Measurements from ENCODE around the gene CIZ1. TPM values are rescaled to one million over a fixed set of nuclear protein-coding genes. Genes with fewer than 3 reads are reported as not detected.

Gene CIZ1
- total RNA-seq, 1 donor from 2014 or later: 170 TPM

DNA sequence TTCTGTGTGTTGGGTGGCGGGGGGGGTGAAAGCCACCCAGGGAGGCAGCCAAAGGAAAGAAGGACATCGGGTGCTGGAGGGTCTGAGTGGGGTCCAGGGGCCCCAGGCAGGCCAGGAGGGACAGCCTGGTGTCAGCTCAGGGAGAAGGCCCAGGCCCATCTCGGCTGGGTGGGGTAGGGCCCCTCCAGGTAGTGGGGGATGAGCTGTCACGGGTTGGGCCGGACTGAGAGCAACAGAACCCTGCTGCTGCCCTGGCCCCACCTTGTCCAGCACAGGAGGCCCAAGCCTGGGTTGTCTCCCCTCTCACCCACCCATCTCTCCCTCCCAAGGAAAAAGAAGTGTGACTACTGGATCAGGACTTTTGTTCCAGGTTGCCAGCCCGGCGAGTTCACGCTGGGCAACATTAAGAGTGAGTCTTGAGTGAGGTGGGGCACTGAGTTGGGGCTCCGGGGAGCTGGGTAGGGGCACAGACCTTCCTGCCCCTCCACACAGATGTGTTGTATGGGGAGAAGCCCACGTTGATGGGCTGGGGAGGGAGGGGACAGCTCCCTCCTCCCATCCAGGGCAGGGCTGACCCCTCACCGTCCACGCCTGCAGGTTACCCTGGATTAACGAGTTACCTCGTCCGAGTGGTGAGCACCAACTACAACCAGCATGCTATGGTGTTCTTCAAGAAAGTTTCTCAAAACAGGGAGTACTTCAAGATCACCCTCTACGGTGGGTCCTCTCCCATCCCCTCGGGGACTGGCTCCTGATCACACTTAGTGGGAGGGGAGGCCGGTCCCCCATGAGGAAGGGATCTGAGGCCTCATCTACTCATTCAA is 39.9 kb downstream of the CIZ1 start:
- DNase-seq (ENCODE audit: extremely low spot score, unreplicated experiment): no peak
- H3K9me3 Mint-ChIP-seq (ENCODE audit: unreplicated experiment): no peaks in the 10 kb centered on the region
- no peak overlapping the region for H3K4me3 Mint-ChIP-seq (ENCODE audit: unreplicated experiment)
- peaks cover 8% of the 10 kb centered on the region for H3K4me1 Mint-ChIP-seq (ENCODE audit: unreplicated experiment)
- TF ChIP-seq, protein P1, sequence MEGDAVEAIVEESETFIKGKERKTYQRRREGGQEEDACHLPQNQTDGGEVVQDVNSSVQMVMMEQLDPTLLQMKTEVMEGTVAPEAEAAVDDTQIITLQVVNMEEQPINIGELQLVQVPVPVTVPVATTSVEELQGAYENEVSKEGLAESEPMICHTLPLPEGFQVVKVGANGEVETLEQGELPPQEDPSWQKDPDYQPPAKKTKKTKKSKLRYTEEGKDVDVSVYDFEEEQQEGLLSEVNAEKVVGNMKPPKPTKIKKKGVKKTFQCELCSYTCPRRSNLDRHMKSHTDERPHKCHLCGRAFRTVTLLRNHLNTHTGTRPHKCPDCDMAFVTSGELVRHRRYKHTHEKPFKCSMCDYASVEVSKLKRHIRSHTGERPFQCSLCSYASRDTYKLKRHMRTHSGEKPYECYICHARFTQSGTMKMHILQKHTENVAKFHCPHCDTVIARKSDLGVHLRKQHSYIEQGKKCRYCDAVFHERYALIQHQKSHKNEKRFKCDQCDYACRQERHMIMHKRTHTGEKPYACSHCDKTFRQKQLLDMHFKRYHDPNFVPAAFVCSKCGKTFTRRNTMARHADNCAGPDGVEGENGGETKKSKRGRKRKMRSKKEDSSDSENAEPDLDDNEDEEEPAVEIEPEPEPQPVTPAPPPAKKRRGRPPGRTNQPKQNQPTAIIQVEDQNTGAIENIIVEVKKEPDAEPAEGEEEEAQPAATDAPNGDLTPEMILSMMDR (IDR thresholded peaks at IDR 0.05): no peak
- no peak overlapping the region for H3K27ac Mint-ChIP-seq (ENCODE audit: unreplicated experiment)
- no peaks in the 10 kb centered on the region for H3K36me3 Mint-ChIP-seq (ENCODE audit: unreplicated experiment)
- H3K27me3 Mint-ChIP-seq (ENCODE audit: unreplicated experiment): no peaks in the 10 kb centered on the region

GRCh38 chr9:128150594-128151308 is 40.6 kb downstream of the CIZ1 start:
- Mint-ChIP-seq H3K4me3 (ENCODE audit: unreplicated experiment) (no peak overlapping the region), H3K27me3 (ENCODE audit: unreplicated experiment) (no peaks in the 10 kb centered on the region), H3K36me3 (ENCODE audit: unreplicated experiment) (no peaks in the 10 kb centered on the region), H3K27ac (ENCODE audit: unreplicated experiment) (no peak overlapping the region), H3K4me1 (ENCODE audit: unreplicated experiment) (peaks cover 8% of the 10 kb centered on the region), H3K9me3 (ENCODE audit: unreplicated experiment) (no peaks in the 10 kb centered on the region)
- TF ChIP-seq, protein P1 (IDR thresholded peaks at IDR 0.05): peak; percentile 9
- DNase-seq (ENCODE audit: extremely low spot score, unreplicated experiment): no peak

- DNase-seq (ENCODE audit: extremely low spot score, unreplicated experiment): no peak
- Mint-ChIP-seq H3K27ac (ENCODE audit: unreplicated experiment) (no peak overlapping the region), H3K27me3 (ENCODE audit: unreplicated experiment) (no peaks in the 10 kb centered on the region)
Observed at GRCh38 chr9:128149951-128150593, 41.3 kb downstream of the CIZ1 start.

GRCh38 chr9:128149001-128149701 is 42.2 kb downstream of the CIZ1 start, which contains the start of gene LCN2:
Gene LCN2 (plus strand): TSS chr9:128149453. CDS start chr9:128149526, 73 bp downstream.
- TF ChIP-seq, protein P1 (IDR thresholded peaks at IDR 0.05): no peak
- H3K4me3 Mint-ChIP-seq (ENCODE audit: unreplicated experiment): no peak within 1 kb of the TSS
- H3K9me3 Mint-ChIP-seq (ENCODE audit: unreplicated experiment): no peaks in the 10 kb centered on the region
- no peaks in the 10 kb centered on the region for H3K36me3 Mint-ChIP-seq (ENCODE audit: unreplicated experiment)
- no peak within 1 kb of the TSS for H3K27ac Mint-ChIP-seq (ENCODE audit: unreplicated experiment)
- H3K27me3 Mint-ChIP-seq (ENCODE audit: unreplicated experiment): no peaks in the 10 kb centered on the region
- no peak for DNase-seq (ENCODE audit: extremely low spot score, unreplicated experiment)
- H3K4me1 Mint-ChIP-seq (ENCODE audit: unreplicated experiment): peaks cover 8% of the 10 kb centered on the region

More at GRCh38 chr9:128149951-128150593, 41.3 kb downstream of the CIZ1 start:
- TF ChIP-seq, protein P1 (IDR thresholded peaks at IDR 0.05): no peak
- no peaks in the 10 kb centered on the region for H3K36me3 Mint-ChIP-seq (ENCODE audit: unreplicated experiment)
- H3K9me3 Mint-ChIP-seq (ENCODE audit: unreplicated experiment): no peaks in the 10 kb centered on the region
- H3K4me3 Mint-ChIP-seq (ENCODE audit: unreplicated experiment): no peak overlapping the region
- H3K4me1 Mint-ChIP-seq (ENCODE audit: unreplicated experiment): peaks cover 8% of the 10 kb centered on the region

Measured in osteocyte (in vitro differentiated cells).